ENCODE data around the gene ADAMTS3.

ADAMTS3 gene

DNA sequence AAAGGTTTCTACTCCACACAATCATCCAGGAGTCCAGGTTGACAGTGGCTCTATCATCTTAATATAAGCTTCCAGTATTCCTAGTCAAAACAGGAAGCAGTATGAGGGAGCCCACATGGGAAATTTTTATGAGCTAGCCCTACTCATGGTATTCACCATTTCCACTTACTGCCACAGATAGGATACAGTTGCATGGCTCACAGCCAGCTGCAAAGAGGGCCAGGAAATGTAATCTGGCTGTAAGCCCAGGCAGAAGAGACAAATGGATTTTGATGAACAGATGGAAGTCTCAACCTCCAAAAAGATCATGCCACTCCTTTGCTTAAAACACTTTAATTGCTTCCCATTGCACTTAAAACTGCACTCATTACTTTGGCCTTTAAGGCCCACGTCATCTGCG, 150.6 kb downstream of the ADAMTS3 start:
- Histone ChIP-seq H3K27me3 (ENCODE audit: control insufficient read depth in 3 of 3, insufficient read depth in 3 of 3, low read depth in 1 of 3, low read length in 3 of 3) (no peaks in the 10 kb centered on the region), H3K18ac (ENCODE audit: low read length) (no peak overlapping the region), H3K23ac (ENCODE audit: low read depth, low read length, poor library complexity) (no peak overlapping the region), H2AFZ (ENCODE audit: low read length) (no peak overlapping the region), H3K9me3 (replicated peaks in 1 of 2; ENCODE audit: control insufficient read depth in 2 of 2, insufficient read depth in 1 of 2, low read depth in 1 of 2, low read length in 2 of 2) (no peaks in the 10 kb centered on the region), H3K4me1 (ENCODE audit: control insufficient read depth in 2 of 2, insufficient read depth in 1 of 2, low read depth in 1 of 2, low read length in 2 of 2) (no peaks in the 10 kb centered on the region), H2BK12ac (ENCODE audit: low read length) (no peak overlapping the region), H3K14ac (ENCODE audit: low read length) (no peak overlapping the region), H3K9ac (ENCODE audit: low read depth, low read length, poor library complexity) (no peak overlapping the region), H4K91ac (ENCODE audit: low read depth, low read length, poor library complexity) (no peak overlapping the region), H4K8ac (ENCODE audit: low read depth, low read length) (no peak overlapping the region), H3K79me1 (ENCODE audit: low read depth, low read length) (no peaks in the 10 kb centered on the region), H3K4me2 (ENCODE audit: insufficient read depth, low read length, poor library complexity, severe bottlenecking) (no peak overlapping the region), H2AK5ac (ENCODE audit: low read depth, low read length) (no peak overlapping the region), H3K4ac (ENCODE audit: low read length) (no peak overlapping the region), H3K36me3 (replicated peaks in 1 of 2; ENCODE audit: control insufficient read depth in 2 of 2, insufficient read depth in 2 of 2, low read length in 2 of 2) (no peaks in the 10 kb centered on the region), H2BK120ac (ENCODE audit: low read depth, low read length) (no peak overlapping the region), H3K27ac (replicated peaks; ENCODE audit: low read length) (no peak overlapping the region), H2BK5ac (ENCODE audit: low read length) (no peak overlapping the region), H3K4me3 (ENCODE audit: low read length in 2 of 2) (no peak overlapping the region), H2BK15ac (ENCODE audit: low read length) (no peak overlapping the region)
- DNase-seq (ENCODE audit: low spot score) = no peak
- no CpG with 5 or more reads among the region's 2 CpGs for WGBS, 2 donors (ENCODE audit: extremely low coverage in 2 of 2, insufficient read length in 2 of 2, insufficient replicate concordance in 1 of 2)

- Histone ChIP-seq H4K91ac (ENCODE audit: low read depth, low read length, poor library complexity) (no peak overlapping the region), H2AK5ac (ENCODE audit: low read depth, low read length) (no peak overlapping the region), H3K18ac (ENCODE audit: low read length) (no peak overlapping the region), H2BK5ac (ENCODE audit: low read length) (no peak overlapping the region), H4K8ac (ENCODE audit: low read depth, low read length) (no peak overlapping the region), H3K36me3 (replicated peaks in 1 of 2; ENCODE audit: control insufficient read depth in 2 of 2, insufficient read depth in 2 of 2, low read length in 2 of 2) (no peaks in the 10 kb centered on the region), H3K27ac (replicated peaks; ENCODE audit: low read length) (no peak overlapping the region), H3K4me2 (ENCODE audit: insufficient read depth, low read length, poor library complexity, severe bottlenecking) (no peak overlapping the region), H2BK15ac (ENCODE audit: low read length) (no peak overlapping the region), H3K79me1 (ENCODE audit: low read depth, low read length) (no peaks in the 10 kb centered on the region), H2BK120ac (ENCODE audit: low read depth, low read length) (no peak overlapping the region), H2BK12ac (ENCODE audit: low read length) (no peak overlapping the region), H3K4me3 (ENCODE audit: low read length in 2 of 2) (no peak overlapping the region), H3K23ac (ENCODE audit: low read depth, low read length, poor library complexity) (no peak overlapping the region), H3K9me3 (replicated peaks in 1 of 2; ENCODE audit: control insufficient read depth in 2 of 2, insufficient read depth in 1 of 2, low read depth in 1 of 2, low read length in 2 of 2) (no peaks in the 10 kb centered on the region), H3K27me3 (ENCODE audit: control insufficient read depth in 3 of 3, insufficient read depth in 3 of 3, low read depth in 1 of 3, low read length in 3 of 3) (no peaks in the 10 kb centered on the region), H3K9ac (ENCODE audit: low read depth, low read length, poor library complexity) (no peak overlapping the region), H2AFZ (ENCODE audit: low read length) (no peak overlapping the region), H3K4ac (ENCODE audit: low read length) (no peak overlapping the region), H3K14ac (ENCODE audit: low read length) (no peak overlapping the region), H3K4me1 (ENCODE audit: control insufficient read depth in 2 of 2, insufficient read depth in 1 of 2, low read depth in 1 of 2, low read length in 2 of 2) (peaks cover 0 to 7% of the 10 kb centered on the region in 2 donors)
- no peak for DNase-seq (ENCODE audit: low spot score)
- no CpG with 5 or more reads among the region's 3 CpGs for WGBS, 2 donors (ENCODE audit: extremely low coverage in 2 of 2, insufficient read length in 2 of 2, insufficient replicate concordance in 1 of 2)
Measured at GRCh38 chr4:72410158-72410557, 158.9 kb downstream of the ADAMTS3 start.

- no CpG with 5 or more reads among the region's 4 CpGs for WGBS, 2 donors (ENCODE audit: extremely low coverage in 2 of 2, insufficient read length in 2 of 2, insufficient replicate concordance in 1 of 2)
- Histone ChIP-seq H2AK5ac (ENCODE audit: low read depth, low read length) (no peak overlapping the region), H3K9ac (ENCODE audit: low read depth, low read length, poor library complexity) (no peak overlapping the region)
Measured at GRCh38 chr4:72408568-72408967, 160.5 kb downstream of the ADAMTS3 start.

DNA sequence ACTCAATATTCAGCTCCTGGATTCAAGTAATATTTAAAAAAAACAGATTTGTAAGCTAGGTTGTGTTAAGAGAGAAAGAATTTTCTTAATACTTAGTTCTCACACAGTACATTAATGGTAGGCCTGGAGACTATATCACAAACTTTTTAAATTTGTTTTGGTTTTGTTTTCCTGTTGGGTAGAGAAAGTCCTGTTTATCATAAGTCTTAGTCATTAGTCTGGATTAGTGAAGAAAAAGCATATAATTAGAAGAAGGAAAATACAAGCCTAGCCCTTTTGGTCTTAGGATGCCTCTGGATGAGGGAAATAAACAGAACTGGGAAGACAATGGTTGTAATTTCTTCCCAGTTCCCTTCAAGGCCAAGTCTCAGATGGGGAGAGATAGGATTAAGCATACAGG, 163.6 kb downstream of the ADAMTS3 start:
- H3K23ac ChIP-seq (ENCODE audit: low read depth, low read length, poor library complexity) = no peak overlapping the region
- H3K4me3 ChIP-seq (ENCODE audit: low read length in 2 of 2) = no peak overlapping the region
- no peak overlapping the region for H2AK5ac ChIP-seq (ENCODE audit: low read depth, low read length)
- no peak overlapping the region for H3K4me2 ChIP-seq (ENCODE audit: insufficient read depth, low read length, poor library complexity, severe bottlenecking)
- H3K79me1 ChIP-seq (ENCODE audit: low read depth, low read length) = no peaks in the 10 kb centered on the region
- no peak overlapping the region for H3K9ac ChIP-seq (ENCODE audit: low read depth, low read length, poor library complexity)
- H2BK5ac ChIP-seq (ENCODE audit: low read length) = no peak overlapping the region
- H2BK120ac ChIP-seq (ENCODE audit: low read depth, low read length) = no peak overlapping the region
- DNase-seq (ENCODE audit: low spot score) = no peak
- no peaks in the 10 kb centered on the region for H3K9me3 ChIP-seq (replicated peaks in 1 of 2; ENCODE audit: control insufficient read depth in 2 of 2, insufficient read depth in 1 of 2, low read depth in 1 of 2, low read length in 2 of 2)
- no peaks in the 10 kb centered on the region for H3K27me3 ChIP-seq (ENCODE audit: control insufficient read depth in 3 of 3, insufficient read depth in 3 of 3, low read depth in 1 of 3, low read length in 3 of 3)
- no peak overlapping the region for H4K8ac ChIP-seq (ENCODE audit: low read depth, low read length)
- H3K4ac ChIP-seq (ENCODE audit: low read length) = no peak overlapping the region
- no peak overlapping the region for H2AFZ ChIP-seq (ENCODE audit: low read length)
- H3K27ac ChIP-seq (replicated peaks; ENCODE audit: low read length) = no peak overlapping the region
- H3K18ac ChIP-seq (ENCODE audit: low read length) = no peak overlapping the region
- no peak overlapping the region for H2BK15ac ChIP-seq (ENCODE audit: low read length)
- no peak overlapping the region for H3K14ac ChIP-seq (ENCODE audit: low read length)
- peaks cover 0 to 3% of the 10 kb centered on the region in 2 donors for H3K4me1 ChIP-seq (ENCODE audit: control insufficient read depth in 2 of 2, insufficient read depth in 1 of 2, low read depth in 1 of 2, low read length in 2 of 2)
- no peak overlapping the region for H2BK12ac ChIP-seq (ENCODE audit: low read length)
- no peaks in the 10 kb centered on the region for H3K36me3 ChIP-seq (replicated peaks in 1 of 2; ENCODE audit: control insufficient read depth in 2 of 2, insufficient read depth in 2 of 2, low read length in 2 of 2)
- no peak overlapping the region for H4K91ac ChIP-seq (ENCODE audit: low read depth, low read length, poor library complexity)

More at GRCh38 chr4:72408568-72408967, 160.5 kb downstream of the ADAMTS3 start:
- Histone ChIP-seq H2BK12ac (ENCODE audit: low read length) (no peak overlapping the region), H3K4me3 (ENCODE audit: low read length in 2 of 2) (no peak overlapping the region), H3K4me1 (ENCODE audit: control insufficient read depth in 2 of 2, insufficient read depth in 1 of 2, low read depth in 1 of 2, low read length in 2 of 2) (peaks cover 0 to 7% of the 10 kb centered on the region in 2 donors), H2BK5ac (ENCODE audit: low read length) (no peak overlapping the region), H2BK120ac (ENCODE audit: low read depth, low read length) (no peak overlapping the region), H3K27me3 (ENCODE audit: control insufficient read depth in 3 of 3, insufficient read depth in 3 of 3, low read depth in 1 of 3, low read length in 3 of 3) (no peaks in the 10 kb centered on the region), H3K9me3 (replicated peaks in 1 of 2; ENCODE audit: control insufficient read depth in 2 of 2, insufficient read depth in 1 of 2, low read depth in 1 of 2, low read length in 2 of 2) (no peaks in the 10 kb centered on the region), H3K4me2 (ENCODE audit: insufficient read depth, low read length, poor library complexity, severe bottlenecking) (no peak overlapping the region), H4K91ac (ENCODE audit: low read depth, low read length, poor library complexity) (no peak overlapping the region), H3K23ac (ENCODE audit: low read depth, low read length, poor library complexity) (no peak overlapping the region), H3K27ac (replicated peaks; ENCODE audit: low read length) (no peak overlapping the region), H4K8ac (ENCODE audit: low read depth, low read length) (no peak overlapping the region), H3K36me3 (replicated peaks in 1 of 2; ENCODE audit: control insufficient read depth in 2 of 2, insufficient read depth in 2 of 2, low read length in 2 of 2) (no peaks in the 10 kb centered on the region), H3K18ac (ENCODE audit: low read length) (no peak overlapping the region), H2AFZ (ENCODE audit: low read length) (no peak overlapping the region), H3K4ac (ENCODE audit: low read length) (no peak overlapping the region), H3K79me1 (ENCODE audit: low read depth, low read length) (no peaks in the 10 kb centered on the region), H2BK15ac (ENCODE audit: low read length) (no peak overlapping the region), H3K14ac (ENCODE audit: low read length) (no peak overlapping the region)
- DNase-seq (ENCODE audit: low spot score) = no peak
